DND-41 (cell line): ENCODE measurements around the gene DNAJC28.

Experiments used
- ATAC-seq: fragments of 200-7000 bp; cut with Tn5 transposase; 3 replicates; pipeline ENCODE4 v1.9.1; 2021; ENCODE audit warnings: low read depth; ENCODE audit not compliant: insufficient read depth
- DNase-seq: peaks from one replicate; pipeline ENCODE4 v3.0.0-alpha.2; 2020
- H2AFZ ChIP-seq: 2 replicates; pipeline ENCODE4 v1.6.0; 2012; ENCODE audit warnings: low read depth, low read length
- H3K27ac ChIP-seq: 2 replicates; pipeline ENCODE4 v1.5.1; 2012; ENCODE audit warnings: low read length, inconsistent platforms
- H3K27me3 ChIP-seq: fragments of 200-600 bp; sonication (generic); 2 replicates; pipeline ENCODE4 v1.6.0; 2012; ENCODE audit warnings: low read length, mild to moderate bottlenecking, inconsistent platforms; ENCODE audit not compliant: insufficient read depth, poor library complexity
- H3K36me3 ChIP-seq: 2 replicates; pipeline ENCODE4 v1.5.1; 2012; ENCODE audit warnings: low read length, inconsistent platforms; ENCODE audit not compliant: insufficient read depth
- H3K4me1 ChIP-seq: 2 replicates; pipeline ENCODE4 v1.5.1; 2012; ENCODE audit warnings: mild to moderate bottlenecking, low read length; ENCODE audit not compliant: insufficient read depth
- H3K4me2 ChIP-seq: 2 replicates; pipeline ENCODE4 v1.6.0; 2012; ENCODE audit warnings: mild to moderate bottlenecking, moderate library complexity, low read length, inconsistent platforms; ENCODE audit not compliant: insufficient read depth
- H3K4me3 ChIP-seq, 2 experiments: fragments of 200-600 bp in 1 of 2; shearing (Covaris generic) in 1 of 2; 2 replicates each; pipeline ENCODE4 v1.5.1; 2012 to 2016; ENCODE audit warnings: inconsistent platforms in 2 of 2, low read length in 2 of 2, mild to moderate bottlenecking in 2 of 2, low read depth in 1 of 2, moderate library complexity in 1 of 2
- H3K79me2 ChIP-seq: 2 replicates; pipeline ENCODE4 v1.6.0; 2012; ENCODE audit warnings: low read length, inconsistent platforms; ENCODE audit not compliant: insufficient read depth
- H3K9ac ChIP-seq: 2 replicates; pipeline ENCODE4 v1.6.0; 2012; ENCODE audit warnings: low read depth, mild to moderate bottlenecking, inconsistent platforms, low read length, moderate library complexity
- H3K9me3 ChIP-seq: 2 replicates; pipeline ENCODE4 v1.5.1; 2012; ENCODE audit warnings: low read length, moderate library complexity, mild to moderate bottlenecking, inconsistent platforms; ENCODE audit not compliant: insufficient read depth, severe bottlenecking
- H4K20me1 ChIP-seq: 2 replicates; pipeline ENCODE4 v1.6.0; 2012; ENCODE audit warnings: low read length; ENCODE audit not compliant: insufficient read depth
- CTCF ChIP-seq: IDR thresholded peaks from 2 replicates; pipeline ENCODE4 v1.5.1; 2012; ENCODE audit warnings: borderline replicate concordance, low read length, moderate library complexity, mild to moderate bottlenecking; ENCODE audit not compliant: poor library complexity, severe bottlenecking; ENCODE audit errors: extremely low read depth
- EZH2 ChIP-seq: IDR thresholded peaks from 3 replicates; pipeline ENCODE4 v1.6.1; 2012; ENCODE audit warnings: borderline replicate concordance, low read depth, mild to moderate bottlenecking, moderate library complexity, low read length, inconsistent platforms; ENCODE audit not compliant: severe bottlenecking

Gene DNAJC28

GRCh38 chr21:33458861-33459260 is 32.7 kb downstream of the DNAJC28 start:
- no peaks in the 10 kb centered on the region for H3K4me1 ChIP-seq
- H3K4me3 ChIP-seq, result no peak overlapping the region
- H3K27me3 ChIP-seq, result no peaks in the 10 kb centered on the region
- no peaks in the 10 kb centered on the region for H3K79me2 ChIP-seq
- no peak overlapping the region for H3K4me2 ChIP-seq
- H3K36me3 ChIP-seq, result no peaks in the 10 kb centered on the region; the same call in 1 of the 2 replicates
- no peak overlapping the region for H2AFZ ChIP-seq
- H3K9ac ChIP-seq, result no peak overlapping the region
- H3K27ac ChIP-seq, result no peak overlapping the region
- ATAC-seq (no peak), DNase-seq (no peak)
- TF ChIP-seq CTCF, result no peak
- TF ChIP-seq EZH2, result no peak
- H4K20me1 ChIP-seq, result no peaks in the 10 kb centered on the region
- H3K9me3 ChIP-seq, result no peaks in the 10 kb centered on the region

DNA sequence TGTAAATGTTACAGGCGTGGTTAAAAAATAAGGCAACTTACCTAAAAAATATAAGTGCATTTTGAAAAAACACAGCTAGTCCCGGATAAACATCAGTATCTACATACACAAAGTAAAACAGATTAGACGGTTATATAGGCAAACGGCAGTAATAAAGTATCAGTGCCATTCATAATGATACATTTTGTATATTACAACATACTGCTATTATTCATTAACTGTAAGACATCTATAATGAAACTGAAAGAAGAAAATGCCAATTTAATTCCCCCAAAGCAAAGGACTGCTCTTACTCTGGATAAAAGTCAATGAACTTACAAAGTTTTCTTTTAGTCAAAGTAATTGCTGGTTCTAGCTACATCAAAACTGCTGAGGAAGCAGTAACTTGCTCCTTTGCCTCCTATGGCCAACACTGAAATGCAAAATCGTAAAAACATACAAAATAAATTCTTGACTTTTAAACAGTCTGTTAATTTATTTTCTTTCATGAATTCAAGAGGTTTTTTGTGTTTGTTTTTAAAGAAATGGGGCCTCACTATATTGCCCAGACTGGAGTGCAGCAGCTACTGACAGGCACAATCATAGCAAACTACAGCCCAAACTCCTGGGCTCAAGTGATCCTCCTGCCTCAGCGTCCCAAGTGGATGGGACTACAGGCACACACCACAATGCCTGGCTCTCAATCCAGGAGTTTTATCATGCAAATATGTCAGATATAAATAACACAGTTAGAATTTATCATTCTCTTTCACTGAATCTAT is 35.6 kb downstream of the DNAJC28 start:
- Histone ChIP-seq H3K4me3 (no peak overlapping the region), H4K20me1 (no peaks in the 10 kb centered on the region), H3K27ac (no peak overlapping the region), H3K4me1 (no peaks in the 10 kb centered on the region), H3K4me2 (no peak overlapping the region), H3K36me3 (no peaks in the 10 kb centered on the region; the same call in 1 of the 2 replicates), H3K9ac (no peak overlapping the region), H3K9me3 (no peaks in the 10 kb centered on the region), H3K79me2 (no peaks in the 10 kb centered on the region), H3K27me3 (no peaks in the 10 kb centered on the region), H2AFZ (no peak overlapping the region)
- ATAC-seq, result no peak
- no peak for DNase-seq
- TF ChIP-seq EZH2, result no peak
- no peak for TF ChIP-seq CTCF

DNA sequence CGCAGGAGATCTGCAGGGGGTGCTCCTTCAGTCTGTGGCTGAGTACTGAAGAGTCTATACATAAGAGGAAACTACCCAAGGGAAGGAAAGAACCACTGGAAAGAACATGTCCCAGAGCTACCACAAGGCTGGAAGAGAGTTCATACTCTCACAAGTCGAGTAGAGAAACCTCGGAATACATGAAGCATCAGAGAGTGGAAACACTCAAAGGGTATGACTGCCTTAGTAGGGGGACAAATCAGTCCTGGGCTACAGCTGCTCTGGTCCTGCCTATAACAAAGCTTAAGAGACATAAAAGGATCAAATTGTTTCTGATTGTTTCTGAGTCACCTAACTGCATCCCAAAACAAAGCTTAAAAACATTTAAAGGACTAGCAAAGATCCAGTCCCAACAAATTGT is 39.2 kb downstream of the DNAJC28 start:
- no peak for ATAC-seq
- no peak overlapping the region for H3K4me2 ChIP-seq

More for the DNA sequence above, 39.2 kb downstream of the DNAJC28 start:
- no peak for TF ChIP-seq EZH2
- no peak for TF ChIP-seq CTCF
- Histone ChIP-seq H3K79me2 (no peaks in the 10 kb centered on the region), H4K20me1 (no peaks in the 10 kb centered on the region), H3K36me3 (no peaks in the 10 kb centered on the region; the same call in 1 of the 2 replicates), H3K4me3 (no peak overlapping the region), H3K9me3 (no peaks in the 10 kb centered on the region), H3K27ac (no peak overlapping the region), H3K9ac (no peak overlapping the region), H2AFZ (no peak overlapping the region), H3K4me1 (no peaks in the 10 kb centered on the region), H3K27me3 (no peaks in the 10 kb centered on the region)
- DNase-seq, result no peak
